WI38 (cell line): ENCODE data around the gene CDC7.

Experiments
- H3K4me3 ChIP-seq: 2 replicates; pipeline ENCODE4 v1.5.1; 2011; ENCODE audit warnings: low read depth, mild to moderate bottlenecking, control low read depth, low read length
- TF ChIP-seq, protein P1 (sequence below): IDR thresholded peaks from 2 replicates; pipeline ENCODE4 v1.5.1; 2012; ENCODE audit warnings: low read depth, mild to moderate bottlenecking, control low read depth, low read length

CDC7 gene

DNA sequence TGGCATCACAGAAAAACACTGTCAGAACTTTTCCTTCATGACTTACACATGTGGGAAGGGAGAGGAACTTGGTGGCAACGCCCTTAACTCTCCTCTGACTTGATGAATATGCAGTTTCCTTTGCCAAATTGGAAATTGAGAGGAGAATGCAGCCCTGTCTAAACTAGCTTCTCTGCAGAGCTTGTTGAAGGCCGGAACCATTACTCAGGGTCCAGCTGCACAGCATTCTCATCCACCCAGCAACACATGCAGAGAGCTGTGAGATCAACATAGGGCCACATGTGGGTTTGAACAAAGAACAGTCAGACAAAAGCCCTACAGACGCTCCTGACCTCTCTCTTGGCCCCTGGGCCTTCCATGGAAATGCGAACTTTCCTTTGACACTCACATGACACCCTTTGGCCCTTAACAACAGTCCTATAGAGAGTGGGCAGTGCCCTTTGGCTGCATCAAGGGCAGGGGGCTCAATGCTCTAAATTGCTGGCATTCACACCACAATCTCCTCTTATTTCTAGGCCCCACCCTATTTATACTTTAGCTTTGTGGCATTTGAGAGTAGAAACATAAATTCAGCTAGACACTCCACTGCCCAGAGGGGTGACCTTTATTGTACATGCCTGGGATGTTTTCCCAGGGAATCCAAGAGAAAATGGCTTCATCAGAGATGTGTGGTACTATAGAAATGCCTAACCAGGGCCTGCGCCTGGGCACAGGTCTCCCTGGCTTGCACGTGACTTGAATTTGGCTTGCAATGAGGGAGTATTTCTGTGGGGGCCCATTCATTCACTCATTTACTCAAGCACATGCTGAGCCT is 64.4 kb downstream of the CDC7 start:
- H3K4me3 ChIP-seq: no peak overlapping the region
- TF ChIP-seq, protein P1, sequence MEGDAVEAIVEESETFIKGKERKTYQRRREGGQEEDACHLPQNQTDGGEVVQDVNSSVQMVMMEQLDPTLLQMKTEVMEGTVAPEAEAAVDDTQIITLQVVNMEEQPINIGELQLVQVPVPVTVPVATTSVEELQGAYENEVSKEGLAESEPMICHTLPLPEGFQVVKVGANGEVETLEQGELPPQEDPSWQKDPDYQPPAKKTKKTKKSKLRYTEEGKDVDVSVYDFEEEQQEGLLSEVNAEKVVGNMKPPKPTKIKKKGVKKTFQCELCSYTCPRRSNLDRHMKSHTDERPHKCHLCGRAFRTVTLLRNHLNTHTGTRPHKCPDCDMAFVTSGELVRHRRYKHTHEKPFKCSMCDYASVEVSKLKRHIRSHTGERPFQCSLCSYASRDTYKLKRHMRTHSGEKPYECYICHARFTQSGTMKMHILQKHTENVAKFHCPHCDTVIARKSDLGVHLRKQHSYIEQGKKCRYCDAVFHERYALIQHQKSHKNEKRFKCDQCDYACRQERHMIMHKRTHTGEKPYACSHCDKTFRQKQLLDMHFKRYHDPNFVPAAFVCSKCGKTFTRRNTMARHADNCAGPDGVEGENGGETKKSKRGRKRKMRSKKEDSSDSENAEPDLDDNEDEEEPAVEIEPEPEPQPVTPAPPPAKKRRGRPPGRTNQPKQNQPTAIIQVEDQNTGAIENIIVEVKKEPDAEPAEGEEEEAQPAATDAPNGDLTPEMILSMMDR: no peak

DNA sequence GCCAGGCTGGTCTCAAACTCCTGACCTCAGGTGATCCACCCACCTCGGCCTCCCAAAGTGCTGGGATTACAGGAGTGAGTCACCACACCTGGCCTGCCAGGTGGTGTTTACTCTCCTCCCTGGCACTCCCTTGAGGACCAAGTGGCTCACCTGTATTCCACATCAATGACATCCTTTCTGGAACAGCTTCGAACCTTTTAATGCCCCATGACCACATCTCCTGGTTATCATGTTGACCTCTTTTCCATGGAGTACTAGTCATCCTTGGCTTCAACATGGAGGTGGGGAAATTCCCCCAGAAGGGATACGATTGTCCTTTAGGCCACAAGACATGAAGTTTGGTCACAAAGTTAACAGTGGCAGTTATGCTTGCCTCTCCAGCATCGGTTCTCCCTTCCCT is 66.9 kb downstream of the CDC7 start:
- H3K4me3 ChIP-seq: no peak overlapping the region
- TF ChIP-seq, protein P1: no peak

DNA sequence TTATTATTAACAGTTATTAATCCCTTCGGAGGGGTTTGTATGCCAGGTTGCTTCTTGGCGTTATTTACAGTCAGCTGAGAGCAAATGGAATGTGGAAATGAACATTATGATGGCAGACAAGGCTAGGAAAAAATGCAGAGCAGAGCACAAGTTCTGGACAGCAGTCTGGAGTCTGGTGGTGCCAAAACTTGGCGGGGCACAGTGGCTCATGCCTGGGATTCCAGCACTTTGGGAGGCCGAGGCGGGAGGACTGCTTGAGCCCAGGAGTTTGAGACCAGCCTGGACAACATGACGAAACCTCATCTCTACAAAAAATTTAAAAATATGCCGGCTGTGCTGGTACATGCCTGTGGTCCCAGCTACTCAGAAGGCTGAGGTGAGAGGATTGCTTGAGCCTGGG is 67.6 kb downstream of the CDC7 start:
- H3K4me3 ChIP-seq: no peak overlapping the region
- TF ChIP-seq, protein P1: no peak

DNA sequence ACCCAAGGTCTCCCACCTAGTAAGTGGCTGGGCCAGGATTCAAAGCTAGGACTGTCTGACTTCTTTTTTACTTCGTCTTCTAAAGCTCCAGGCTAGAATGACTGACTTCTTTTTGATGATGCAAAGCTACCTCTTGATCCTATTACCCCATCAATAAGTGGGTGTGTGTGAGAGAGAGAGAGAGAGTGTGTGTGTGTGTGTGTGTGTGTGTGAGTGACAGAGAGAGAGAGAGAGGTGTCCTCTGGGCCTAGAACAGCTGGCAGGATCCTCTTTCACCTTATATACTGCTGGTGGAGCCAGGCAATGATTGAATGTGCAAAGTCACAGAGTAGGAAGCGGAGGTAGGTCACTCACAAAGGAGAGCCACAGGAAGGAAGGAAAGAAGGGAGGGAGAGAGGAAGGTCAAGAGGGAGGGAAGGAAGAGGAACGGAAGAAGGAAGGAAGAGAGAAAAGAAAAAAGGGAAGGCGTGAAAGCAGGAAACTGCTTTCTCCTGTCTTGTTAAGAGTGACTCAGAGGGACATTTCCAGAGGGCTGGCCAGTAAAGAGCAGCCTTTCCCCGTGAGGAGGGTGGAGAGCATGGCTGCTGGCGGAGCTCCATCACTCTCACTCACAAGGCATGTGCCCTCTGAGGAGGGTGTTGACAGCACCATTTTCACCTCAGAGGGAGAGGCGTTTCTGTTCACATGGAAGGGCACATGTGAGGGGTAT is 68.9 kb downstream of the CDC7 start:
- TF ChIP-seq, protein P1: no peak

DNA sequence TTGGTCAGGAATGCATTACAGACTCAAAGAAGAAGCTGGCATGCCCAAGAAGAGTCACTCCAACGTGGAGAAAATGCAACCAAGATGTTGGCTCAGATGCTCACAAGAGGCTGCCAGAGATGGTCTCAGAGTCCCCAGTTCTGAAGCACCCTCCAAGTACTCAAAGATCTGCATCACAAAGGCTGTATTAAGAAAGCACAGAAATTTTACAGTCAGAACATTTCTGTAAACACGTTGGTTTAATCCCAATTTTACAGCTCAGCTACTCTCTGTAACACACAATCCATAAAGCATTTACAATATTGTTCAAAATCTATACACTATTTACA is 69.4 kb downstream of the CDC7 start:
- TF ChIP-seq, protein P1: no peak

More for the DNA sequence above, 68.9 kb downstream of the CDC7 start:
- H3K4me3 ChIP-seq: no peak overlapping the region

DNA sequence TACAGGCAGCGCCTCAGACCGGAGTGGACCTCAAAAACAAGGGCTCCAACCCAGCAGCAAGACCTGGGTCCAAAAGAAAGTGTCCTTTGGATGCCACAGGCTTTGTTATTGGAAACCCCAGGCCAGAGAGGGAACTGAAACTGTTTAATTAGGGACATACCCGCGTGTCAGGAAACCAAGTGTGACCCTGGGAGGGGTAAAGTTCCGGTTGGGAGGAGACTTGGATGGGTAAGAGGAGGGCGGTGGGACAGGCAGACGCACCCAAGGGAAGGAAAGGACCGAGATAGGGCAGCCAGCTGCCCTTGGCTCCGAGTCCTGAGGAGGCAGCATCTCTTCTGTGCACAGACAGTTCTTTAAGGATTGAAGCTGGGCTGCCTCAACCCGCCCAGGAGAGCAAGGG is 71.4 kb downstream of the CDC7 start:
- TF ChIP-seq, protein P1: no peak

More for the DNA sequence above, 69.4 kb downstream of the CDC7 start:
- no peak overlapping the region for H3K4me3 ChIP-seq

More for the DNA sequence above, 71.4 kb downstream of the CDC7 start:
- H3K4me3 ChIP-seq: no peak overlapping the region
